GM12875 (cell line): ENCODE measurements around the gene DOCK2.

Experiments used
- H3K4me3 ChIP-seq: one replicate; pipeline ENCODE4 v1.5.1; 2011; ENCODE audit warnings: low read depth, low read length, control low read depth
- CTCF ChIP-seq: IDR thresholded peaks from 2 replicates; pipeline ENCODE4 v1.5.1; 2011; ENCODE audit warnings: low read depth, mild to moderate bottlenecking, control low read depth, inconsistent platforms, low read length, moderate library complexity, borderline replicate concordance; ENCODE audit not compliant: insufficient read depth

Gene DOCK2

GRCh38 chr5:169732841-169733240, 95.8 kb downstream of the DOCK2 start:
- no peak overlapping the region for H3K4me3 ChIP-seq
- TF ChIP-seq CTCF: no peak

- no peak for TF ChIP-seq CTCF
- no peak overlapping the region for H3K4me3 ChIP-seq
Measured at GRCh38 chr5:169735913-169736312, 98.8 kb downstream of the DOCK2 start.

GRCh38 chr5:169736653-169737052, 99.6 kb downstream of the DOCK2 start:
- H3K4me3 ChIP-seq: no peak overlapping the region
- TF ChIP-seq CTCF: no peak

GRCh38 chr5:169740435-169740834, 103.4 kb downstream of the DOCK2 start:
- no peak for TF ChIP-seq CTCF

GRCh38 chr5:169742771-169743296, 105.8 kb downstream of the DOCK2 start:
- no peak overlapping the region for H3K4me3 ChIP-seq
- no peak for TF ChIP-seq CTCF

More at GRCh38 chr5:169740435-169740834, 103.4 kb downstream of the DOCK2 start:
- H3K4me3 ChIP-seq: no peak overlapping the region

GRCh38 chr5:169744336-169744735, 107.3 kb downstream of the DOCK2 start:
- H3K4me3 ChIP-seq: no peak overlapping the region
- no peak for TF ChIP-seq CTCF

GRCh38 chr5:169745441-169746146, 108.5 kb downstream of the DOCK2 start:
- H3K4me3 ChIP-seq: no peak overlapping the region
- no peak for TF ChIP-seq CTCF
